HEK293 (cell line): ENCODE results near the gene STMN1.

ENCODE experiments used
- CTCF ChIP-seq: fragments of 450-650 bp; formaldehyde crosslinking; IDR thresholded peaks from 2 replicates; pipeline ENCODE4 v1.5.1; 2016; ENCODE audit warnings: missing biosample characterization, missing genetic modification characterization
- OSR2 ChIP-seq: fragments of 450-650 bp; formaldehyde crosslinking; IDR thresholded peaks from 2 replicates; pipeline ENCODE4 v1.5.1; 2016; ENCODE audit warnings: missing biosample characterization, missing genetic modification characterization
- ZBTB44 ChIP-seq: fragments of 450-650 bp; IDR thresholded peaks from 2 replicates; pipeline ENCODE4 v1.5.1; 2018; ENCODE audit warnings: missing biosample characterization, mild to moderate bottlenecking, missing genetic modification characterization
- ZNF280C ChIP-seq: fragments of 450-650 bp; formaldehyde crosslinking; IDR thresholded peaks from 2 replicates; pipeline ENCODE4 v1.5.1; 2016; ENCODE audit warnings: missing biosample characterization, missing genetic modification characterization
- ZNF544 ChIP-seq: fragments of 450-650 bp; formaldehyde crosslinking; IDR thresholded peaks from 2 replicates; pipeline ENCODE4 v1.5.0; 2017; ENCODE audit warnings: missing biosample characterization, missing genetic modification characterization
- ZNF76 ChIP-seq: fragments of 450-650 bp; formaldehyde crosslinking; IDR thresholded peaks from 2 replicates; pipeline ENCODE4; 2016; ENCODE audit warnings: low read depth, missing biosample characterization, missing genetic modification characterization, borderline replicate concordance

GRCh38 chr1:25955553-25955952 lies 49.3 kb upstream of the STMN1 start:
- TF ChIP-seq OSR2 (no peak), ZNF544 (tag by site-specific recombination) (no peak), CTCF (tag by site-specific recombination) (no peak), ZNF280C (tag by site-specific recombination) (no peak), ZNF76 (tag by site-specific recombination) (no peak), ZBTB44 (tag by site-specific recombination) (no peak)
